ENCODE results near the gene TFCP2.

Gene TFCP2

DNA sequence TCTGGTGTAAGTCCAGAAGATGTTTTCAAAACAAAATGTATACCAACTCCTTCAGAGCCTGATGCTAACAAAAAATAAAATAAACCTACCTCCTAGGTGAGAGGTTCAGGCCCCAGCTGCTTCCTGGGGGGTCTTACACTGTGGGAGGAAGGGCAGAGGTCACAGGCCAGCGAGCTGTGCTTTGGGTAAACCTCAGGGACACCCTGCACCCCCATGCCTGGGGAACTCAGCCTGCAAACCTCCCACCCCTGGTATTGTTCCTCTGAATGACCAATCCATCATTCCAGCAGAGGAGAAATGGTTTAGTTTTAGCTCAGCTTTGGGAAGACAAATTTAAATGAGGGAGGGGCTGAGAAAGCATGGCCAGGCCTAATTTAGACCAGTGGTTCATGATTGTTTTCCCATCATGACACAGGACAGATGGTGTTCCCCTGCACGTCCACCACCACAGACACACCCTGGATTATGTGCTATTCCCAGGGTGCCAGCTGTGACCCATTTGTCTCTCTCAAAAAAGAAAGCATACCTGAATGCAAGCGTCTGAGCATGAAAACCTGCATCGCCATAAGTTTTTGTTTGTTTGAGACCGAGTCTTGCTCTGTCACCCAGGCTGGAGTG lies 14.5 kb upstream of the TFCP2 start:
- WGBS (ENCODE audit: extremely low coverage, insufficient coverage, low lambda C conversion rate): no CpG with 5 or more reads among the region's 5 CpGs

DNA sequence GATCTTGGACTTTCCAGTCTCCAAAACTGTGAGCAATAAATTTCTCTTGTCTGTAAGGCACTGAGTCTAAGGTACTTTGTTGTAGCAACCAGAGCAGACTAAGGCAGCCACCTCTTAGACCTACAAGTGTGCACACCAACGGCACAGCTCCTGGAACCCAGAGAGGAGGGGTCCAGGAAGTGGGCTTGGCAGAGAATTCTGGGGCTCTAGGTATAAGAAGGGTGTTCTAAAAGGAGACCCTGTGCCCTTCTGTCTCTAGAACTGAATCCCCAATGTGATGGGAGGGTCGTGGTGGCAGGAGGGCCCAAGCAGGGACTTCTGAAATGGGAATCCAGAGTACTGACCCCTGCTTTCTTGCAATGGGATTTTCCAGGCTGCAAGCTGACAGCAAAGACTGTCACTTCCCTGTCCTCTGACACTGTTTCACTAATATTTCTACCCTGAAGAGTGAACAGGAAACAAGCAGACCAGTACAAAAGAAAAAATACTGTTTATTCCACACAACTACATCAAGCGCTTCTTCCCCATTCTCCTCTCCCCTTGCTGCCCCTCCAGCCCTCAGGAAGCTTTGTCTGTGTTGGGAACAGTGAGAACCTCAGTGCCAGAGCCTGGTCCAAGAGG lies 13.6 kb upstream of the TFCP2 start:
- no peak overlapping the region for H2BK5ac ChIP-seq (ENCODE audit: low read length)
- no peak overlapping the region for H2AK5ac ChIP-seq (ENCODE audit: low read length)
- H3K27ac ChIP-seq (ENCODE audit: low read depth, low read length): no peak overlapping the region
- H4K8ac ChIP-seq (ENCODE audit: low read depth, low read length): no peak overlapping the region
- H3K79me2 ChIP-seq (ENCODE audit: control insufficient read depth, insufficient read depth, low read length): no peaks in the 10 kb centered on the region
- H4K5ac ChIP-seq (ENCODE audit: low read length): no peak overlapping the region
- H3K23ac ChIP-seq (ENCODE audit: low read length): no peak overlapping the region
- H3K79me1 ChIP-seq (ENCODE audit: low read length): no peaks in the 10 kb centered on the region
- no peak overlapping the region for H2BK120ac ChIP-seq (ENCODE audit: low read depth, low read length)
- H3K56ac ChIP-seq (ENCODE audit: low read length): no peak overlapping the region
- no peak overlapping the region for H3K4ac ChIP-seq (ENCODE audit: low read depth, low read length)
- no peaks in the 10 kb centered on the region for H3K4me1 ChIP-seq (ENCODE audit: control insufficient read depth, low read depth, low read length)
- no peak overlapping the region for H3K9ac ChIP-seq (ENCODE audit: low read length)
- H3K36me3 ChIP-seq (ENCODE audit: control insufficient read depth, insufficient read depth, low read length): no peaks in the 10 kb centered on the region
- H3K4me2 ChIP-seq (ENCODE audit: low read length): no peak overlapping the region
- no peak overlapping the region for H2BK15ac ChIP-seq (replicated peaks; ENCODE audit: low read depth)
- no peak overlapping the region for H3K18ac ChIP-seq (ENCODE audit: low read length)
- no CpG with 5 or more reads among the region's 3 CpGs for WGBS (ENCODE audit: extremely low coverage, insufficient coverage, low lambda C conversion rate)
- no peak overlapping the region for H3K4me3 ChIP-seq (ENCODE audit: low read length)
- DNase-seq: no peak
- H3K27me3 ChIP-seq (ENCODE audit: insufficient read depth, low read length, poor library complexity): no peaks in the 10 kb centered on the region

More for the DNA sequence above, 14.5 kb upstream of the TFCP2 start:
- no peak overlapping the region for H3K23ac ChIP-seq (ENCODE audit: low read length)
- no peak overlapping the region for H3K27ac ChIP-seq (ENCODE audit: low read depth, low read length)
- H3K36me3 ChIP-seq (ENCODE audit: control insufficient read depth, insufficient read depth, low read length): no peaks in the 10 kb centered on the region
- no peak overlapping the region for H3K4ac ChIP-seq (ENCODE audit: low read depth, low read length)
- H3K56ac ChIP-seq (ENCODE audit: low read length): no peak overlapping the region
- H3K9ac ChIP-seq (ENCODE audit: low read length): no peak overlapping the region
- H4K8ac ChIP-seq (ENCODE audit: low read depth, low read length): no peak overlapping the region
- no peak for DNase-seq
- no peak overlapping the region for H2AK5ac ChIP-seq (ENCODE audit: low read length)
- no peaks in the 10 kb centered on the region for H3K79me2 ChIP-seq (ENCODE audit: control insufficient read depth, insufficient read depth, low read length)
- H2BK120ac ChIP-seq (ENCODE audit: low read depth, low read length): no peak overlapping the region
- H4K5ac ChIP-seq (ENCODE audit: low read length): no peak overlapping the region
- H3K4me3 ChIP-seq (ENCODE audit: low read length): no peak overlapping the region
- no peaks in the 10 kb centered on the region for H3K4me1 ChIP-seq (ENCODE audit: control insufficient read depth, low read depth, low read length)
- no peaks in the 10 kb centered on the region for H3K27me3 ChIP-seq (ENCODE audit: insufficient read depth, low read length, poor library complexity)
- no peaks in the 10 kb centered on the region for H3K79me1 ChIP-seq (ENCODE audit: low read length)
- H2BK15ac ChIP-seq (replicated peaks; ENCODE audit: low read depth): no peak overlapping the region
- no peak overlapping the region for H3K4me2 ChIP-seq (ENCODE audit: low read length)
- H2BK5ac ChIP-seq (ENCODE audit: low read length): no peak overlapping the region
- H3K18ac ChIP-seq (ENCODE audit: low read length): no peak overlapping the region

DNA sequence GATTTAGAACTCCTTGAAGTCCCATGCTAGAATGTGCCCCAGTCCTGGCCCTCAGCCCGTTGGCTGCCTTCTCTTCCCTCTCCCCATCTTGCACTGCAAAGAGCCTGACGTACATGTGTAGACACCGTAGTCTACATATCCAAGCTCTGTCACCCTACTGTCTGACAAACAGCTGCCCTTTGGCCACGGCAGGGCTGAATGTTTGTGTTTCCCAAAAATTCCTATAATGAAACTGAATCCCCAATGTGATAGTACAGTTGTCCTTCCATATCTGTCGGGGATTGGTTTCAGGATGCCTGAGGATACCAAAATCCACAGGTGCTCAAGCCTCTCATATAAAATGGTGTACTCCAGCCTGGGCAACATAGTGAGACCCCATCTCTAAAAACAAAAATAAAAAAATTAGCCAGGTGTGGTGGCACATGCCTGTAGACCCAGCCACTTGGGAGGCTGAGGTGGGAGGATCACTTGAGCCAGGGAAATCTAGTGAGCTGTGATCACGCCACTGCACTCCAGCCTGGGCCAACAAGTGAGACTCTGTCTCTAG lies 12.3 kb upstream of the TFCP2 start:
- Histone ChIP-seq H2BK15ac (replicated peaks; ENCODE audit: low read depth) (no peak overlapping the region), H4K8ac (ENCODE audit: low read depth, low read length) (no peak overlapping the region), H3K18ac (ENCODE audit: low read length) (no peak overlapping the region), H2BK5ac (ENCODE audit: low read length) (no peak overlapping the region), H2AK5ac (ENCODE audit: low read length) (no peak overlapping the region), H3K4me3 (ENCODE audit: low read length) (no peak overlapping the region), H3K9ac (ENCODE audit: low read length) (no peak overlapping the region), H3K36me3 (ENCODE audit: control insufficient read depth, insufficient read depth, low read length) (no peaks in the 10 kb centered on the region), H3K23ac (ENCODE audit: low read length) (no peak overlapping the region), H2BK120ac (ENCODE audit: low read depth, low read length) (no peak overlapping the region), H3K4me1 (ENCODE audit: control insufficient read depth, low read depth, low read length) (no peaks in the 10 kb centered on the region), H3K4ac (ENCODE audit: low read depth, low read length) (no peak overlapping the region), H4K5ac (ENCODE audit: low read length) (no peak overlapping the region), H3K79me1 (ENCODE audit: low read length) (no peaks in the 10 kb centered on the region), H3K27me3 (ENCODE audit: insufficient read depth, low read length, poor library complexity) (no peaks in the 10 kb centered on the region), H3K27ac (ENCODE audit: low read depth, low read length) (no peak overlapping the region), H3K79me2 (ENCODE audit: control insufficient read depth, insufficient read depth, low read length) (no peaks in the 10 kb centered on the region), H3K4me2 (ENCODE audit: low read length) (no peak overlapping the region), H3K56ac (ENCODE audit: low read length) (no peak overlapping the region)
- DNase-seq: no peak
- WGBS (ENCODE audit: extremely low coverage, insufficient coverage, low lambda C conversion rate): no CpG with 5 or more reads among the region's 6 CpGs

DNA sequence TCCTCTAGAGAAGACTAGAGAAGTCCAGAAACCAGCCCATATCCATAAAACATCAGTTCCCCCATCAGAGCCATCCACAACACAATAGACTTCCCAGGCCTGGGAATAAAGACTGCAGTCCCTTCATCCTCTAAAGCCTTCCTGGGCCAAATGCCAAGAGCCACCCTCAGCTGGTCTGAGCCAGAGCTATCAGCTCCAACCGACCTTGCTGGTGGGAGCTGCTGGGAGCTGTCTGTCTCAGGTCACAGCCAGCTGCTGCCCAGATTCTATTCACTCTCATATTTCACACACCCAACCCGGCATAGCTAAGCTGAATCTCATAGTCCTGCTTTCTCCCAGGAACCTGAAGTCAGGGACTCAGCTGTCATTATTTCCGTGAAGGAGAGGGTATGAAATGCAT lies 10.9 kb upstream of the TFCP2 start:
- no peaks in the 10 kb centered on the region for H3K79me1 ChIP-seq (ENCODE audit: low read length)
- no peak overlapping the region for H3K18ac ChIP-seq (ENCODE audit: low read length)
- H2BK120ac ChIP-seq (ENCODE audit: low read depth, low read length): no peak overlapping the region
- H3K4me3 ChIP-seq (ENCODE audit: low read length): no peak overlapping the region
- H3K9ac ChIP-seq (ENCODE audit: low read length): no peak overlapping the region
- no peak overlapping the region for H3K23ac ChIP-seq (ENCODE audit: low read length)
- no peak overlapping the region for H2BK15ac ChIP-seq (replicated peaks; ENCODE audit: low read depth)
- H3K4me1 ChIP-seq (ENCODE audit: control insufficient read depth, low read depth, low read length): no peaks in the 10 kb centered on the region
- no peak overlapping the region for H2AK5ac ChIP-seq (ENCODE audit: low read length)
- no peaks in the 10 kb centered on the region for H3K27me3 ChIP-seq (ENCODE audit: insufficient read depth, low read length, poor library complexity)
- H4K5ac ChIP-seq (ENCODE audit: low read length): no peak overlapping the region
- H3K56ac ChIP-seq (ENCODE audit: low read length): no peak overlapping the region
- DNase-seq: no peak
- no peak overlapping the region for H2BK5ac ChIP-seq (ENCODE audit: low read length)
- no peak overlapping the region for H3K4me2 ChIP-seq (ENCODE audit: low read length)
- H3K79me2 ChIP-seq (ENCODE audit: control insufficient read depth, insufficient read depth, low read length): no peaks in the 10 kb centered on the region
- H3K36me3 ChIP-seq (ENCODE audit: control insufficient read depth, insufficient read depth, low read length): no peaks in the 10 kb centered on the region
- no peak overlapping the region for H3K27ac ChIP-seq (ENCODE audit: low read depth, low read length)
- H3K4ac ChIP-seq (ENCODE audit: low read depth, low read length): no peak overlapping the region
- H4K8ac ChIP-seq (ENCODE audit: low read depth, low read length): no peak overlapping the region
- WGBS (ENCODE audit: extremely low coverage, insufficient coverage, low lambda C conversion rate): no CpG with 5 or more reads among the region's 3 CpGs

DNA sequence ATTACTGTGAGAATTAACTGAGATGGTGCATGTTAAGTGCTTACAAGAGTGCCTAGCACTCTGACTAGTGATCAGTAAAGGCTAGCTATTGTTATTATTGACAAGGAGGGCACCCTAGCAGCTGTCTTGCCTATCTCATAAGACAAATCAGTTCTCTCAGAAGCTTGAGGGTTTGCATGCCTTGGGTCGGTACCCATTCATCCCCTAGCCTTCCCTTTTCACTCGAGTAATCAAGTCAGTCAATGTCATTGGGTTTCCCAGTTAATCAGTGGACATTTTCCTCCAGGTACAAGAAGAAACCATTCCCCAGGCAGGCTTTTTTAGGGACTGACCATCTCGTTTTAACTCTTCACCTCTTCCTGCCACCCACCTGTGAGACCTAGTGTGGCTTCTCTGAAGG lies 10.4 kb upstream of the TFCP2 start:
- Histone ChIP-seq H3K79me2 (ENCODE audit: control insufficient read depth, insufficient read depth, low read length) (no peaks in the 10 kb centered on the region), H3K27me3 (ENCODE audit: insufficient read depth, low read length, poor library complexity) (no peaks in the 10 kb centered on the region), H3K23ac (ENCODE audit: low read length) (no peak overlapping the region), H3K4me1 (ENCODE audit: control insufficient read depth, low read depth, low read length) (no peaks in the 10 kb centered on the region), H3K36me3 (ENCODE audit: control insufficient read depth, insufficient read depth, low read length) (no peaks in the 10 kb centered on the region), H4K5ac (ENCODE audit: low read length) (no peak overlapping the region), H3K4ac (ENCODE audit: low read depth, low read length) (no peak overlapping the region), H3K9ac (ENCODE audit: low read length) (no peak overlapping the region), H2BK120ac (ENCODE audit: low read depth, low read length) (no peak overlapping the region), H2AK5ac (ENCODE audit: low read length) (no peak overlapping the region), H3K27ac (ENCODE audit: low read depth, low read length) (no peak overlapping the region), H3K79me1 (ENCODE audit: low read length) (no peaks in the 10 kb centered on the region), H4K8ac (ENCODE audit: low read depth, low read length) (no peak overlapping the region), H3K56ac (ENCODE audit: low read length) (no peak overlapping the region), H2BK15ac (replicated peaks; ENCODE audit: low read depth) (no peak overlapping the region), H3K4me2 (ENCODE audit: low read length) (no peak overlapping the region), H3K4me3 (ENCODE audit: low read length) (no peak overlapping the region), H2BK5ac (ENCODE audit: low read length) (no peak overlapping the region), H3K18ac (ENCODE audit: low read length) (no peak overlapping the region)
- no peak for DNase-seq
- WGBS (ENCODE audit: extremely low coverage, insufficient coverage, low lambda C conversion rate): no CpG with 5 or more reads among the region's 3 CpGs
